GM21423 (cell line): Measurements from ENCODE around the gene S100A7A.
"Not testable (repeated sequence)": the region's sequence is repeated elsewhere in the genome, so short reads cannot be mapped to it uniquely, and the experiment has no call there.

Experiments used
- ATAC-seq: cut with Tn5 transposase; IDR thresholded peaks from one replicate; pipeline ENCODE4 v1.9.1; 2021; ENCODE audit warnings: mild to moderate bottlenecking, moderate library complexity; ENCODE audit not compliant: unreplicated experiment

Gene S100A7A

GRCh38 chr1:153448851-153449250 lies 32.5 kb downstream of the S100A7A start:
- ATAC-seq = not testable (repeated sequence)

- no peak for ATAC-seq
Observed at GRCh38 chr1:153456396-153456795, 40.1 kb downstream of the S100A7A start.

GRCh38 chr1:153459655-153460054 lies 43.3 kb downstream of the S100A7A start:
- ATAC-seq = no peak

- no peak for ATAC-seq
Observed at GRCh38 chr1:153460551-153460950, 44.2 kb downstream of the S100A7A start, which contains the start of gene S100A7. TSS of gene S100A7 (minus strand) at chr1:153460651. CDS start at chr1:153459013, 1,638 bp downstream.

GRCh38 chr1:153462741-153463140 lies 46.4 kb downstream of the S100A7A start:
- ATAC-seq = not testable (repeated sequence)

GRCh38 chr1:153465811-153466636 lies 49.7 kb downstream of the S100A7A start:
- ATAC-seq = no peak

- no peak for ATAC-seq
Observed at GRCh38 chr1:153466908-153467307, 50.6 kb downstream of the S100A7A start.

GRCh38 chr1:153470707-153471106 lies 54.4 kb downstream of the S100A7A start:
- ATAC-seq = no peak
